ENCODE measurements around the gene CCDC197. TPM values are rescaled to one million over a fixed set of nuclear protein-coding genes. Genes with fewer than 3 reads are reported as not detected.

Gene CCDC197
- total RNA-seq, 1 experiment from 2014 or later = not detected

DNA sequence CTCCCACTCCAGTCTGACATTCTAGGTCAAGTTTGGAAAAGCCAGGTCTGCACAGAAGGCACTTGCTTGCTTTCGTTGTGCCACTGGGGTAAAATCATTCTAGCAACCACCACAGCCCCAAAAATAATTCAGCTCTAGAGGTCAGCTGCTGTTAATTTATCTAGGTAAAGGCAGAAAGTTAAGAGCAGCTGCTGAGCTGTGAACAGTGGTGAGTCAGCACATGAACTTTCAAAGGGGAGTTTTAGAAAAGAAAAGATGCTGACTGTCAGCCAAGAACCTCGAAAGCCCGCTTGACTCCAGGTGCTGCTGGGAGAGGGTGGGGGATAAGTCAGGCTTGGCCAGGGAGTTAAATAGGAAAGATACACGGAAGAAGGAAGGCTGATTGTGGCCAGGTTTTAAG, 12.7 kb downstream of the CCDC197 start:
- H3K23ac ChIP-seq (ENCODE audit: insufficient read length, low read depth, low read length) = no peak overlapping the region
- no peaks in the 10 kb centered on the region for H3K79me2 ChIP-seq (ENCODE audit: insufficient read depth, low read length)
- TF ChIP-seq, protein P1, sequence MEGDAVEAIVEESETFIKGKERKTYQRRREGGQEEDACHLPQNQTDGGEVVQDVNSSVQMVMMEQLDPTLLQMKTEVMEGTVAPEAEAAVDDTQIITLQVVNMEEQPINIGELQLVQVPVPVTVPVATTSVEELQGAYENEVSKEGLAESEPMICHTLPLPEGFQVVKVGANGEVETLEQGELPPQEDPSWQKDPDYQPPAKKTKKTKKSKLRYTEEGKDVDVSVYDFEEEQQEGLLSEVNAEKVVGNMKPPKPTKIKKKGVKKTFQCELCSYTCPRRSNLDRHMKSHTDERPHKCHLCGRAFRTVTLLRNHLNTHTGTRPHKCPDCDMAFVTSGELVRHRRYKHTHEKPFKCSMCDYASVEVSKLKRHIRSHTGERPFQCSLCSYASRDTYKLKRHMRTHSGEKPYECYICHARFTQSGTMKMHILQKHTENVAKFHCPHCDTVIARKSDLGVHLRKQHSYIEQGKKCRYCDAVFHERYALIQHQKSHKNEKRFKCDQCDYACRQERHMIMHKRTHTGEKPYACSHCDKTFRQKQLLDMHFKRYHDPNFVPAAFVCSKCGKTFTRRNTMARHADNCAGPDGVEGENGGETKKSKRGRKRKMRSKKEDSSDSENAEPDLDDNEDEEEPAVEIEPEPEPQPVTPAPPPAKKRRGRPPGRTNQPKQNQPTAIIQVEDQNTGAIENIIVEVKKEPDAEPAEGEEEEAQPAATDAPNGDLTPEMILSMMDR (conservative IDR thresholded peaks at IDR 0.05) = no peak
- H3K9ac ChIP-seq (ENCODE audit: extremely low read depth, insufficient read length, low read length) = no peak overlapping the region
- no peak for DNase-seq
- no peak overlapping the region for H3K14ac ChIP-seq (ENCODE audit: insufficient read depth, low read length)
- H3K56ac ChIP-seq (ENCODE audit: insufficient read length, low read depth, low read length) = no peak overlapping the region
- peaks cover 10% of the 10 kb centered on the region for H3K27me3 Mint-ChIP-seq (ENCODE audit: low read depth)
- H2BK5ac ChIP-seq (ENCODE audit: insufficient read length, low read length) = no peak overlapping the region
- H3K4me3 Mint-ChIP-seq = no peak overlapping the region
- no peaks in the 10 kb centered on the region for H3K9me3 Mint-ChIP-seq
- H3K18ac ChIP-seq (ENCODE audit: insufficient read length, low read depth, low read length) = no peak overlapping the region
- no peak overlapping the region for H4K5ac ChIP-seq (ENCODE audit: insufficient read length, low read depth, low read length)
- H2AK5ac ChIP-seq (ENCODE audit: insufficient read length, low read length) = no peak overlapping the region
- H3K23me2 ChIP-seq (ENCODE audit: insufficient read length, low read depth, low read length, poor library complexity, severe bottlenecking) = no peaks in the 10 kb centered on the region
- H2BK120ac ChIP-seq (ENCODE audit: low read depth, low read length, poor library complexity, severe bottlenecking) = no peak overlapping the region
- H3K4me1 ChIP-seq (ENCODE audit: insufficient read depth, low read length) = no peaks in the 10 kb centered on the region
- peaks cover 3 to 17% of the 10 kb centered on the region in 2 experiments; a peak in 3 of 4 replicates for H3K4me1 Mint-ChIP-seq
- no peak overlapping the region for H2BK20ac ChIP-seq (ENCODE audit: low read depth, low read length, poor library complexity, severe bottlenecking)
- H2BK12ac ChIP-seq (ENCODE audit: insufficient read length, low read depth, low read length) = no peak overlapping the region
- H3K4me2 ChIP-seq (ENCODE audit: insufficient read depth, insufficient read length, low read length) = no peak overlapping the region
- H3K27me3 ChIP-seq (ENCODE audit: insufficient read depth, low read length) = no peaks in the 10 kb centered on the region
- no peak overlapping the region for H2AFZ ChIP-seq (ENCODE audit: low read length)
- H4K20me1 ChIP-seq (ENCODE audit: control insufficient read depth, insufficient read depth, insufficient read length) = no peaks in the 10 kb centered on the region
- no peak overlapping the region for H3K4ac ChIP-seq (ENCODE audit: low read depth, low read length)
- no CpG with 5 or more reads among the region's 4 CpGs for WGBS (ENCODE audit: extremely low coverage, insufficient read length, low lambda C conversion rate)
- H3K36me3 Mint-ChIP-seq (ENCODE audit: insufficient read depth in 1 of 3, low read depth in 3 of 3) = no peaks in the 10 kb centered on the region
- no peak overlapping the region for H3K27ac ChIP-seq (ENCODE audit: insufficient read length, low read depth, low read length)
- H3K79me1 ChIP-seq (ENCODE audit: insufficient read depth, low read depth, low read length, poor library complexity, severe bottlenecking) = no peaks in the 10 kb centered on the region
- H3K9me3 ChIP-seq (ENCODE audit: control insufficient read depth, low read depth, low read length) = no peaks in the 10 kb centered on the region
- H3K27ac Mint-ChIP-seq = no peak overlapping the region
- H2BK15ac ChIP-seq (ENCODE audit: low read depth, low read length) = no peak overlapping the region
- no peak overlapping the region for H3T11ph ChIP-seq (ENCODE audit: low read length)
- no peak overlapping the region for H4K8ac ChIP-seq (replicated peaks; ENCODE audit: insufficient read length, low read depth, low read length)
- H4K91ac ChIP-seq (ENCODE audit: insufficient read length, low read depth, low read length) = no peak overlapping the region

Data from H9 (cell line).